GM06990 (cell line): Measurements from ENCODE around the gene NLRP6.
"Not testable (repeated sequence)": the region's sequence is repeated elsewhere in the genome, so short reads cannot be mapped to it uniquely, and the experiment has no call there.

Experiments used
- DNase-seq: peaks from one replicate; pipeline ENCODE4 v3.0.0-alpha.2; 2011; ENCODE audit not compliant: insufficient read length; ENCODE audit errors: extremely low read depth
- H3K27me3 ChIP-seq: replicated peaks from 2 replicates; pipeline ENCODE4 v1.6.0; 2011; ENCODE audit warnings: low read length; ENCODE audit not compliant: control insufficient read depth, insufficient read depth
- H3K36me3 ChIP-seq: 2 replicates; pipeline ENCODE4 v1.5.1; 2011; ENCODE audit warnings: low read length; ENCODE audit not compliant: control insufficient read depth, insufficient read depth
- H3K4me3 ChIP-seq: replicated peaks from 2 replicates; pipeline ENCODE4 v1.5.1; 2011; ENCODE audit warnings: low read depth, mild to moderate bottlenecking, control low read depth, low read length
- TF ChIP-seq, protein P1 (sequence below): IDR thresholded peaks from 2 replicates; pipeline ENCODE4 v1.5.1; 2011; ENCODE audit warnings: low read length, control low read depth, mild to moderate bottlenecking, inconsistent platforms; ENCODE audit not compliant: insufficient read depth, poor library complexity, severe bottlenecking

The NLRP6 gene

DNA sequence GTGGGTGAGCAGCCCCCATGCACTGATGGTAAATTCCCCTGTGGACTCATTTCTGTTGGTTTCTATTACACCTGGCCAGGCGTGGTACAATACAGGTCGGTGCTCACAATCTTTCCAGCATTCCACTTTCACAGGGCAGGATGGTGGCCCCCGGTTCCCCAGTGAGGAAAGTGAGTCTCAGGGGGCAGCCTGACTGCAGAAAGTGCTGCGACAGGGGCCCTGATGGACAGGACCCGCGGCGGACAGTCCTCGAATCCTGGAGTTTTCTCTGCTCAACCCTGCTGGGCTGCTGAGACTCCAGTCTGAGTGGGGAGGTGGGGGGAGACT lies 7.7 kb downstream of the NLRP6 start:
- Histone ChIP-seq H3K36me3 (no peaks in the 10 kb centered on the region), H3K27me3 (peaks cover 2% of the 10 kb centered on the region; the same call in 1 of the 2 replicates), H3K4me3 (no peak overlapping the region)
- TF ChIP-seq, protein P1, sequence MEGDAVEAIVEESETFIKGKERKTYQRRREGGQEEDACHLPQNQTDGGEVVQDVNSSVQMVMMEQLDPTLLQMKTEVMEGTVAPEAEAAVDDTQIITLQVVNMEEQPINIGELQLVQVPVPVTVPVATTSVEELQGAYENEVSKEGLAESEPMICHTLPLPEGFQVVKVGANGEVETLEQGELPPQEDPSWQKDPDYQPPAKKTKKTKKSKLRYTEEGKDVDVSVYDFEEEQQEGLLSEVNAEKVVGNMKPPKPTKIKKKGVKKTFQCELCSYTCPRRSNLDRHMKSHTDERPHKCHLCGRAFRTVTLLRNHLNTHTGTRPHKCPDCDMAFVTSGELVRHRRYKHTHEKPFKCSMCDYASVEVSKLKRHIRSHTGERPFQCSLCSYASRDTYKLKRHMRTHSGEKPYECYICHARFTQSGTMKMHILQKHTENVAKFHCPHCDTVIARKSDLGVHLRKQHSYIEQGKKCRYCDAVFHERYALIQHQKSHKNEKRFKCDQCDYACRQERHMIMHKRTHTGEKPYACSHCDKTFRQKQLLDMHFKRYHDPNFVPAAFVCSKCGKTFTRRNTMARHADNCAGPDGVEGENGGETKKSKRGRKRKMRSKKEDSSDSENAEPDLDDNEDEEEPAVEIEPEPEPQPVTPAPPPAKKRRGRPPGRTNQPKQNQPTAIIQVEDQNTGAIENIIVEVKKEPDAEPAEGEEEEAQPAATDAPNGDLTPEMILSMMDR: no peak
- no peak for DNase-seq

DNA sequence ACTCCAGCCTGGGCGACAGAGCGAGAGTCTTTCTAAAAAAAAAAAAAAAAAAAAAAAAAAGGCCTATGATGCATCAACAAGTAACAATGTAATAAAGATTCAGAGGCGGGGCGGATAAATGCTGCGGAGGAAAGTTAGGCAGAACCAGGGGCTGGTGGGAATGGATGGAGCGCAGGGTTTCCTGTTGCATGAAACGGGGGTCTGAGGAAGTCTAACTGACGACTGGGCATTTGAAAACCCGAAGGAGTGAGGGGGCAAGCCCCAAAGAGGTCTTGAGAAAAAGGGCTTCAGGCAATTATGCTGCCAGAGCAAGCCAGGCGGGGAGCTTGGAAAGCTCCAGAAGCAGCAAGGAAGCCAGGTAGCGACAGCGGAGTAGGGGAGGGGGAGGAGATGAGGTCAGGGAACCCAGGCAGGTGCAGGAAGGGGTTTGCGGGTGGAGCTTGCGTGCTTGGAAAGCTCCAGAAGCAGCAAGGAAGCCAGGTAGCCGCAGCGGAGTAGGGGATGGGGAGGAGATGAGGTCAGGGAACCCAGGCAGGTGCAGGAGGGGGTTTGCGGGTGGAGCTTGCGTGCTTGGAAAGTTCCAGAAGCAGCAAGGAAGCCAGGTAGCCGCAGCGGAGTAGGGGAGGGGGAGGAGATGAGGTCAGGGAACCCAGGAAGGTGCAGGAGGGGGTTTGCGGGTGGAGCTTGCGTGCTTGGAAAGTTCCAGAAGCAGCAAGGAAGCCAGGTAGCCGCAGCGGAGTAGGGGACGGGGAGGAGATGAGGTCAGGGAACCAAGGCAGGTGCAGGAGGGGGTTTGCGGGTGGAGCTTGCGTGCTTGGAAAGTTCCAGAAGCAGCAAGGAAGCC lies 9.0 kb downstream of the NLRP6 start:
- not testable (repeated sequence) for H3K36me3 ChIP-seq, DNase-seq, H3K27me3 ChIP-seq
- 0 out of 2 replicates have a peak overlapping the region, but pooled peaks have one; percentile 9 for H3K4me3 ChIP-seq

DNA sequence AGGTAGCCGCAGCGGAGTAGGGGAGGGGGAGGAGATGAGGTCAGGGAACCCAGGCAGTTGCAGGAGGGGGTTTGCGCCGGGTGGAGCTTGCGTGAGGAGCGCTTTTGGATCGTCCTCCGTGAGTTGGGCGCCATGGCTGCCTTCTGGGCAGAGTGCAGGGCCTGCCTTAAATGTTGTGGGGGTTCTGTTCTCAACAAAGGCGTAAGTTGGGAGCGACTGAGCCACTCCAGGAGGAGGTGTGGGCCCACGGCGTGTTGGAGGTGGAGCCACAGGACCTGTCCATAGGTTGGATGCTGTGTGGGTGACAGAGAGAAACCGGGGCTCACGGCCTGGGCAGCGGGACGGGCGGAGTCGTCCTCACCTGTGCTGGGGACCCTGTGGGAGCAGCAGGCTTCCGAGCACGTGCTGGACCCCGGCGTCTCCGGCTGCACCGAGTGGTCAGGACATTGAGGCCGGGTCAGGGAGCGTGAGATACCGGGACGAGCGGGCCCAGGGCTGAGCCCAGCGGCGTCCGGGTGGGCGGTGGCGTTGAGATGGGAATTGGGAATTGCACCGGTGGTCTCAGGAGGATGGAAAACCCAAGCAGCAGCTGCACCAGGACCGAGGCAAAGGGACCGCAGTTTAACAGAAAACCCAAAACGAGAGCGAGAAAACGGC lies 9.7 kb downstream of the NLRP6 start:
- DNase-seq: no peak
- no peaks in the 10 kb centered on the region; the same call in 1 of the 2 replicates for H3K36me3 ChIP-seq
- peak overlapping the region; percentile 62 for H3K4me3 ChIP-seq
- TF ChIP-seq, protein P1: no peak
- H3K27me3 ChIP-seq: no peaks in the 10 kb centered on the region

DNA sequence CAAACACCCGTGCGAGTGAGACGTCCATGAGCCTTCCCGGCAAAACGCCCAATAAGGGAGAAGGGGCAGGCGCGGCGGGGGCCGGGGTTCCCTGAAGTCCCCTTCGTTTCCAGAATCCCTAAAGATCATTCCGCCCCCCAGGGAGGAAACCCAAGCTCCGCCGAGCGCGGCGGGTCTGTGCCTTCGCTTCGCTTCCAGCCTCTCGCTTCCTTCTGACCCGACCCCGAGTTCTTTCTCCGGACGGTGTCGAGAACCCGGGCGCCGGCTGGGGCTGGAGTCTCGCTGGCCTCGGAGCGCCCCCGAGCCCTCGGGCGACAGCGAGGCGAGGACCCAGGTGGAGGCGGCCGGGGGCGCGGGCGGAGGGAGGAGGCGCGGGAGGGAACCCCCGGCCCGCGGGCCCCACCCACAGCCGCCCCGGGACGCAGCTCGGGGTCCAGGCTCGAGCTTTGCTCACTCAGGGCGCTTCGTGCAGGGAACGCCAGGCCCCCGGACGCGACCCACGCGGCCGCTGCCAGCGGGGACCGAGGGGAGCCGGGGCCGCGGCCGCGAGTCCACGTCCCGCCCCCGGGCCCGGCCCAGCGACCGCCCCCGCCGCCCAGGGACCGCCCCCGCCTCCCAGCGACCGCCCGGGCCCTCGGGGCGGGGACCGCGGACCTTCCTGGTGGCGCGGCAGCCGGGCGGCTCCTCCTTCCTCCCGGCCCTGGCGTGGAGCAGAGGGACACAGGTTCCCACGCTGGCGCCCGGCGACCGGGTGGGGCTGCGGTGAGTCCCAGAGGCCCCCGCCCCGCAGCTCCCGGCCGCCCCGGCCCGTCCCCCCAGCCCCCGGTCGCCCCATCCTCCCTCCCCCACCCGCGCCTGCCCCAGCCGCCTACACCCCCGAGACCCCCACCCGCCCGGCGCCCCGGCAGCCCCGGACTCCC lies 10.5 kb downstream of the NLRP6 start, which contains the start of gene PGGHG:
PGGHG (plus strand) TSS at position 649 of the 920 bp plus-strand sequence. CDS start 691 bp downstream, outside the sequence.
- no peaks in the 10 kb centered on the region for H3K27me3 ChIP-seq
- DNase-seq: no peak

DNA sequence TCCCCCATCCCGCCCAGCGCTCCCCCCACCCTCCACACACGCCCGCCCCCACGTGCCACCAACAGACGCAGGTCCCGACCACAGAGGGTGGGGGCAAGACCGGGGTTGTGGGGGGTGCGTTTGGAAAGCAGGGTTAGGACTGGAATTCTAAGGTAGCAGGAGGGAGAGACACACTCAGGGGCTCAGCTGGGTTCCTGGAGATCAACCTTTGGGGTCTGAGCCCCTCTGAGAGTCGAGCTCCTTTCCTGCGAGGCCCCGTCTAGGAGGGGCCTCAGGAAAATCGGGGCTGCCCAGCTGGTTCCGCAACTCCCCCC lies 11.1 kb downstream of the NLRP6 start:
- no peaks in the 10 kb centered on the region for H3K27me3 ChIP-seq
- peaks cover 1% of the 10 kb centered on the region for H3K36me3 ChIP-seq
- no peak for DNase-seq
- TF ChIP-seq, protein P1: no peak
- peak overlapping the region; percentile 62 for H3K4me3 ChIP-seq

More for the DNA sequence above, 10.5 kb downstream of the NLRP6 start, which contains the start of gene PGGHG:
- Histone ChIP-seq H3K36me3 (peaks cover 1% of the 10 kb centered on the region), H3K4me3 (peak within 1 kb of the TSS; percentile 62)
- TF ChIP-seq, protein P1: no peak
